Measurements from ENCODE around the gene ADGRG4. TPM values are rescaled to one million over a fixed set of nuclear protein-coding genes. Genes with fewer than 3 reads are reported as not detected.

Gene ADGRG4
- total and polyA plus RNA-seq, 11 donors: 0.04 to 0.07 TPM; not detected in 9

DNA sequence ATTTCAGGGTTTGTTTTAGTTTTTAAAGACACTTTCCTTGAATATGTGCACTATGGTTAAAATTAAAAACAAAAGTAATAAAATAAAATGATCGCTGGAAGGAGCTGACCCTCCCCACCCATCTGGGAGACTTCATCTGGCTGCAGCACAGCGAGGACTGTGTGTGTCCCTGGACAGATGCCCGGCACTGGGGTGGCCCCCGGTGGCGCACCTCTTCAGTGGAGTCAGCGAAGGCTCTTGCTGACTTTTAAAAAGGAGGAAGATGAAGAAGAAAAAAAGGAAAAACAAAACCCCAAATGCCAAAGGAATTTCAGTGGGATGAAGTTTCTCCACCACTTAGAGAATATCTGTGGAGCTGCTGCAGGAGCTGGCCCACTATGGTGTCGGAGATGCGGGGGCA lies 5.4 kb upstream of the ADGRG4 start:
- TF ChIP-seq CTCF (IDR thresholded peaks at IDR 0.05) (no peak), POLR2A (IDR thresholded peaks at IDR 0.05) (no peak)
- Histone ChIP-seq H3K27ac (no peak overlapping the region), H3K4me3 (no peak overlapping the region), H3K4me1 (no peaks in the 10 kb centered on the region), H3K36me3 (no peaks in the 10 kb centered on the region), H3K9me3 (no peaks in the 10 kb centered on the region), H3K27me3 (no peaks in the 10 kb centered on the region)
- no peak for ATAC-seq
- intact Hi-C loops (cut with DNase I): no loop called here
- DNase-seq: no peak
- WGBS, 4 donors: 79 to 88% (median 82%) methylated on average over 8 of the region's 8 CpGs

- no peaks in the 10 kb centered on the region for H3K4me1 ChIP-seq
- H3K27me3 ChIP-seq: peaks cover 0 to 20% (median 0%) of the 10 kb centered on the region in 9 donors
- WGBS, 4 donors: 62 to 89% (median 80%) methylated on average over 3 of the region's 3 CpGs
- no peak overlapping the region for H3K4me3 ChIP-seq
- DNase-seq (no peak), ATAC-seq (no peak)
- intact Hi-C loops (cut with DNase I): no loop called here
- H3K36me3 ChIP-seq: no peaks in the 10 kb centered on the region
- H3K27ac ChIP-seq: no peak overlapping the region
- no peaks in the 10 kb centered on the region for H3K9me3 ChIP-seq
- TF ChIP-seq POLR2A (IDR thresholded peaks at IDR 0.05): no peak
- TF ChIP-seq CTCF (IDR thresholded peaks at IDR 0.05): no peak
These were observed 2.3 kb downstream of the ADGRG4 start for GRCh38 chrX:136303041-136303440.

DNA sequence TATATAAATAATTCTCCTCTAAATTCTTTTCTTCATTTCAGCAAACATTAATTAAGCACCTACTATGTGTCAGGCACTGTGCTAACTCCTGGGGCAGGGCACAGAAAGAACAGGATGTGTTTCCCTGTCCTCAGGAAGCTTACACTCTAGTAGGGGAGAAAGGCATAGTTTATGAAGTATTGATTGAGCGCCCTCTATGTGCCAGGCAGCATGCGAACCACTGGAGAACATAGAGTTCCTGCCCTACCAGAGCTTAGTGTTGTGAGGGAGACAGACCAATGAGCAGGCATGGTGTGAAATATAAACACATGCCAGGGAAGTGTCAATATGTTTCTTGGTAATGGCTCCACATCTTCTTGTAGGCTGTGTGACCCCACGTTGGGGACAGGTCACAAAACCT lies 3.7 kb downstream of the ADGRG4 start:
- ATAC-seq (no peak), DNase-seq (no peak)
- no peaks in the 10 kb centered on the region for H3K36me3 ChIP-seq
- H3K27ac ChIP-seq: no peak overlapping the region
- 46 to 72% (median 54%) methylated on average over 3 of the region's 3 CpGs for WGBS, 4 donors
- intact Hi-C loops (cut with DNase I): no loop called here
- no peaks in the 10 kb centered on the region for H3K9me3 ChIP-seq
- TF ChIP-seq CTCF (IDR thresholded peaks at IDR 0.05) (no peak), POLR2A (IDR thresholded peaks at IDR 0.05) (no peak)
- H3K4me1 ChIP-seq: no peaks in the 10 kb centered on the region
- no peak overlapping the region for H3K4me3 ChIP-seq
- H3K27me3 ChIP-seq: peaks cover 0 to 34% (median 0%) of the 10 kb centered on the region in 9 donors

DNA sequence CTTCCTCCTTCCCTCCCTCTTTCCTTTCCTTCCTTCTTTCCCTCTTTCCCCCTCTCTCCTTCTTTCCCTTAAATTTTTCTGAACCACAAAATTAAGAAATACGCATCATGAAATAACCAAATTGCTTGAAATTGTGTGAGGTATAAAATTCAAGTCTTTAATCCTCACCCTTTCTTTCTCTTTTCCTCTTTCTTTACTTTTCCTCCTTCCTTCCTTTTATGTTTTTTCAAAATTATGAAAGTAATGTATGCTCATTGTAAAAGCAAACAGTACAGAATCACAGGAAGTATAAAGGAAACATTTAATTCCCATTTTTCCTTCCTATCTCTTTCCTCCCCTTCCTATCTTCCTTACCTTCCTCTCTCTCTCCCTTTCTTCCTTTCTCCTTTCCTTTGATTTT lies 5.4 kb downstream of the ADGRG4 start:
- ATAC-seq: no peak
- no peak for DNase-seq
- WGBS, 4 donors: 72 to 100% (median 79%) methylated on average over 1 of the region's 1 CpG
- Histone ChIP-seq H3K9me3 (no peaks in the 10 kb centered on the region), H3K36me3 (no peaks in the 10 kb centered on the region), H3K27me3 (peaks cover 0 to 36% (median 0%) of the 10 kb centered on the region in 9 donors), H3K4me3 (no peak overlapping the region), H3K27ac (no peak overlapping the region), H3K4me1 (no peaks in the 10 kb centered on the region)
- intact Hi-C loops (cut with DNase I): no loop called here
- no peak for TF ChIP-seq POLR2A (IDR thresholded peaks at IDR 0.05)
- no peak for TF ChIP-seq CTCF (IDR thresholded peaks at IDR 0.05)

All from heart left ventricle (tissue), 16 donors.